Measurements from ENCODE around the gene PCK1.

DNA sequence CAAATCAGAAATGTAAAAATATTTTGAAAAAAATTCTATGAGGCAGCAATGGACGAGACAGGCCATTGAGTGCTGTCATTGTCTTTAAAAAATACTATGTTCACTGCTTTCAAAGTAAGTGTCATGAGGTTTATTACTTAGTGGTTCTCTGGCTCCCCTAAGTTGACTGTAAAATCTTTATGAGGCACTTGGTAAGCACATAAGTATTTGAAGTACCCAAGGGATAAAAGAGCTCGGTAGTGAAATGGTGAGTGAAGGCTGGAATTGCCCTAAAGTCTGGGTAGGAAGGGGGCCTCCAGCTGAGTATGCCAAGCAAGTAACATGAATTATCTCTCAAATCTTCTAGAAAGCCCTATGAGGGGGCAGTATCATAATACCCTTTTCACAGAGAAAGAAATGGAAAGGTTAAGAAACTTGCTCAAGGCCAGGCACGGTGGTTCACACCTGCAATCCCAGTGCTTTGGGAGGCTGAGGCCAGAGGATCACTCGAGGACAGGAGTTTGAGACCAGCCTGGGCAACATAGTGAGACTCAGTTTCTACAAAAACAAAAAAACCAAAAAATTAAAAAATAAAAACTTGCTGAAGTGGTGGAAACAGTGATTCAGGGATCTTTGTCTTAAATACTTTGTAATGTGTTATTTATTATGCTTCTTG is 30.5 kb upstream of the PCK1 start:
- TF ChIP-seq BACH1 (IDR thresholded peaks at IDR 0.05; ENCODE audit: low read length) (no peak), POLR2A (IDR thresholded peaks at IDR 0.05; ENCODE audit: control extremely low read depth in 1 of 2, low read depth in 2 of 2, low read length in 2 of 2) (no peak), EP300 (IDR thresholded peaks at IDR 0.05; ENCODE audit: borderline replicate concordance in 1 of 2, low read depth in 2 of 2, low read length in 2 of 2) (no peak)

Measured in H1 (cell line).